NCI-H2029 (cell line): ENCODE results near the gene MVK.

Experiments used
- DNase-seq: peaks from one replicate; lab custom pipeline; 2025; lab: John Stamatoyannopoulos, UW

Gene MVK

DNA sequence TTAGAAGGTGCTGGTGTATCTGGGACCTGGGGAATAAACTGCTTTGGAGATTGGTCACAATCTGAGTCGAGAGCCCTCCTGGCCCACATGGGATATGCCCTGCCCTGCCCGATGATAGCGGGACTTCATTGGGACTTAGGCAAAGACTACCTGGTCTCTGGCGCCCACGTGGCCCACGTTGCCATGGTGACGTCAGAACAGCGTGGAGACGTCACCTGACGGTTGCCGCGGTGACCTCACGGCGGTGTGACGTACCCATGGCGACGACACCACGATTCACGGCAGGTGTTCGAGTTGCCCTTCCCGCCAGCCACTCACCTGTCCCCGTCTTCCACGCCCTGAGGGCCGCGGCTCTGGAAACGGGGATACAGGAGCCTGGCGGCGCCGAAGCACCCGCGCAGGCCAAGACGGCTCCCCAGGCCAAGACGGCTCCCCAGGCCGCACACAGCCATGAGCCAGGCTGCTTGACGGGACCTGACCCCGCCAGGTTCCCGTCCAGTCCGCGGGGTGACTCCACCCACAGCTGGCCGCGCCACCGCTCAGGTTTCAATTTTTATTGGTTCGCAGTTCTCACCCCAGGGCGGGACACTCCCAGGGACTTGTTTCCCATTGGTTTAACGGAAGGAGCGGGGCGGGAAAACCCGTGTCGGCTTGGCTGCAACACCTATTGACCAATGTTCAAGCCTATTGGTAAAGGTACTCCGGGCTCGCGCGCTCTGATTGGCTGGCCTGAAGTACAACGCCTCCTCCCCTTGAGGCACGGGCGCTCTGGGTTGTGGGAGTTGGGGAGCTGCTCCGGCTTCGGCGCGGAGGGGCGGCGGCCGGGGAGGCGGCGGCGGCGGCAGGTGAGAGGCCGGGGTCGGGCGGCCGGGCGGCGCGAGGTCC, at the start of gene MVK, which contains the start of gene MMAB:
Gene MVK (plus strand): TSS at position 766 of the 885 bp plus-strand sequence. CDS start 1,029 bp downstream, outside the sequence.
Gene MMAB (minus strand): TSS at position 476 of the 885 bp plus-strand sequence. CDS start 24 bp downstream, at position 452.
- DNase-seq: peak; percentile 99

- DNase-seq: no peak
Measured at GRCh38 chr12:109524466-109525278, 48.9 kb upstream of the MVK start.

DNA sequence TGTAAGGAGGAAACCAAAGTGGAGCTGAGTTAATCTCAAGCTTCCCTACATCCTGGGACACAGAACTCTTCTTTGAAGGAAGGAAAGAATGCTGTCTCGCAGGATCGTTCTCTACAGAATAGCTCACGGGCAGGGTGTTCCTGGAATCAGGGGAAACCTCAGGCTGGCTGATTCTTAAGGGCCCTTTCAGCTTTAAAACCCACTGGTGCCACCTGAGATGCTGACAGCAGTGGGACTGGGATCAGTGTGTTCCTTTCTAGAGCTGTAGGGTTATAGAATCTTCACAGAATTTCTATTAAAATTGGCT, 48.4 kb upstream of the MVK start:
- DNase-seq: no peak

- no peak for DNase-seq
Measured at GRCh38 chr12:109527489-109528123, 46.0 kb upstream of the MVK start.

GRCh38 chr12:109529691-109530640, 43.6 kb upstream of the MVK start:
- DNase-seq: no peak

- no peak for DNase-seq
Measured at GRCh38 chr12:109531411-109531810, 42.2 kb upstream of the MVK start.

GRCh38 chr12:109532721-109533486, 40.7 kb upstream of the MVK start:
- no peak for DNase-seq

DNA sequence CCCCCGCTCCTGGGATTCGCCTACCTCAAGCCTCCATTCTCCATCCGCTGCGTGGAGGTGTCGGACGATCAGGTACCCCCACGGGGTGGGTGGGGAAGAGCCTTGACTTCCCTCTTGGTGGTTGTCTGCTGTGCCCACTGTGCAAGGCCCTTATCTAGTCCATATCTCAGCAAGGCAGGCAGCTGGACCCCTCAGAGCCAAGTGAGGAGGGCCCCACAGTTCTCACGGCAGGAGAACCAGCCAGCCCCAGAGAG, 40.2 kb upstream of the MVK start:
- DNase-seq: no peak

- no peak for DNase-seq
Measured at GRCh38 chr12:109534456-109534855, 39.1 kb upstream of the MVK start.

GRCh38 chr12:109535231-109535862, 38.2 kb upstream of the MVK start:
- no peak for DNase-seq

GRCh38 chr12:109535863-109536250, 37.7 kb upstream of the MVK start:
- DNase-seq: no peak

DNA sequence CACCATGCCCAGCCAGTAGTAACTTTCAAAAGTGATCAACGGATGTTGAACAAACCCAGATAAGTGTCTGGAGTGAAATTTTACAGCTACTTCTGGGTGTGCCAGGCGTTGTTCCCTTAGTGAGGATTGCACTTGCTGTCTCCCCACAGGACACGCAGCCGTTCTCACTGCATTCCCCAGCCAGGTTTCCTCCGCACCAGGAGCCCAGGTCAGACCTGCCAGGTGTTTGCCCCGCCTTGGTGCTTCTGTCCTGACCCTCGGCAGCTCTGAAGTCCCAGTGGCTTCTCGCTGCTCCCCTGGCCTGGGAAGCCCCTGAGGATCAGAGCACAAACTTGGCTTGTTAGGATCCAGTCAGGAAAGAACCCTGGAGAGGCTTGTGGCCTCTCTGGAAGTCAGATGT, 36.5 kb upstream of the MVK start:
- no peak for DNase-seq

DNA sequence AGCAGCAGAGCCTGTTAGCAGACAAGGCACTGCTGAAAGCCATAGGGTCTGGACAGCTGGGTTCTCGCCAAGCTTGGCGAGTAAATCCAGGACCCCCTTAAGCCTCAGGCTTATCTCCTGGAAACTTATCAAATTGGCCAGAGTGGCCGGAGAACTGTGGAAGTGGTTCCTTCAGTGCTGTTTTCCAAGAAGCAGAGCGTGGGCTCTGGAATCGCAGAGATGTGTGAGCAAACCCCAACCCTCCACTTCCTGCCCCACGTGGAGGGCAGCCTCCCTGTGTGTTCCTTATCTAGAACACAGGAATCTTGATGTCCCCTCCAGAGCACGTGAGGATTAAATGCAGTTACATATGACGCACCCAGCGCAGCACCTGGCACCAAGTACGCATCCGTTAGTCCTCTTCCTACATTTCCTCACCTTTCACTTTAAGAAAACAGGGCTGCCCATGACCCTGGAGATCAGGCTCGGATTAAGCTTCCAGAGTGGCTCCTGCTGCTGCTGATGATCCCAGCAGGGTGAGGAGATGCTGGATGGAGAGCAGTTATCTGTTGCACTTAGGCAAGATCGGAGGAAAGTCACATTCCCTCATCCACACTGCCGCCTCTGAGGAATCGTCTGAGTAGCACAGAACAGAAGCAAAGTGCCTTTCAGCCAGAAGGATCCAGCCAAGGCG, 35.3 kb upstream of the MVK start:
- DNase-seq: no peak

DNA sequence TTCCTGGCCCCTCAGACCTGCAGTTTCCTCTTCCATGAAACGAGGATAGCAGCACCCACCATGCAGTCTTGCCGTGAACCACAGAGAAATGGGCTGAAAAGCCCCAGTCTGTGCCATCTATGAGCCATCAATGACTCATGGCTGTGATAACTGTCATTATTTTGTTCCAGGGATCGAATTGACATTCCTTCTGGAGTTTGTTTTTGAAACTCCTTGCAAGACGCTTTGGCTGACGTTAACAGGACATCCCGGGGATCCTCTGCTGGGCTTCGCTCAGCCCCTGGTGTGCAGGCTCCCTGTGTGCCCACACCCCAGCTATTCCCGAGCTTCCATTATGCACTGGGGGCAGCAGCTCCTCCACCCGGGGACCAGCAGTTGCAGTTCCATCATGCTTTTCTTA, 34.1 kb upstream of the MVK start:
- DNase-seq: no peak

DNA sequence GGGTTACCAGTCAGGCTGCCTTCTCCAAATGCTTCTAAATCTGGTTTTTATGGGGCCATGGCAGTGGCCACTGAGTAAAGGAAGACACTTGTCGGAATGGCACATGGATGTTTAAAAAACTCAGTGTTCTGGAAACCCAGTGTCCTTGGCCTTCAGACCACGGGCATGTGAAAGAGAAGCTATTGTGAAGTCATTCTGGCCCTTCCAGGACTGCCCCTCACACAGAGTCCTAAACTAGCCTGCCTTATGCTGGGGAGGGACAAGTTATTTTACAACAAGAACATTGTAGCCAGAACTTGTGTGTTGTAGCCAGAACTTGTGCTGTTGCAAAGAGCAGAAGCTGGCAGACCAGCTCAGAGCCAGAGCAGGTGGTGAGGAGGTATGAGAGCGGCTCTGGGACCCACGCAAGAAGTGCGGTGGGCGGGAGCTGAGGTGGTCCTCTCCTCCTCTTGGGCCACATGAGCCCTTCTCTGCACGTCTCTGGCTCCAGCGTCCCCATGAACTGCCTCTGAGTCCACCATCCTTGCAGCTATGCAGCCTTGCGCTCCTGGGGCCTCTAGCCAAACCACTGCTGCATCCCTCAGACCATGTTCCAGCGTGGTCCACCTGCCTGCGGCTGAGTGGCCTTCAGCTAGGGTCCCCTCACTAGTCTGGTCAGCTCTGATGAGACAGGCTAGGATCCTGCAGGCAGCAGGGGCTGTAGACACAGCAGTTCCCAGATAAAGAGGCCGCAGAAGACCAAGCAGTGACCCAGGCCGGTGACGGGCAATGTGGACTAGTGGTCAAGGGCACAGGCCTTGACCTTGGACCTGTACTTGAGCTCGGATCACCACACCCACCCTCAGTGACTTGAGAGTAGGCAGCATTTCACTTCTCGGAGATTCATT, 32.8 kb upstream of the MVK start:
- no peak for DNase-seq

DNA sequence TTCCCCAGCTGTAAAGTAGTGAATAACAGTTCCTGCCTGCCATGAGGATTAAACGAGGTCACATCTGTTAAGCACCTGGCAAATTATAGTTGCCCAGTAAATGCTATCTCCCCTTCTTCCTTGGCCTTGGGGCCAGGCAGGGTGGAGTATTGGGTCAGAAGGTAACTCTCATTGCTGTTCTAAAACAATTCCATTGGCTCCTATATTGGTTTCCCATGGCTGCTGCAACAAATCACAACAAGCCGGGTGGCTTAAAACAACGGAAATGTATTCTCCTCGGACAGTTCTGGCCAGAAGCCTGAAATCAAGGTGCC, 32.2 kb upstream of the MVK start:
- DNase-seq: no peak

DNA sequence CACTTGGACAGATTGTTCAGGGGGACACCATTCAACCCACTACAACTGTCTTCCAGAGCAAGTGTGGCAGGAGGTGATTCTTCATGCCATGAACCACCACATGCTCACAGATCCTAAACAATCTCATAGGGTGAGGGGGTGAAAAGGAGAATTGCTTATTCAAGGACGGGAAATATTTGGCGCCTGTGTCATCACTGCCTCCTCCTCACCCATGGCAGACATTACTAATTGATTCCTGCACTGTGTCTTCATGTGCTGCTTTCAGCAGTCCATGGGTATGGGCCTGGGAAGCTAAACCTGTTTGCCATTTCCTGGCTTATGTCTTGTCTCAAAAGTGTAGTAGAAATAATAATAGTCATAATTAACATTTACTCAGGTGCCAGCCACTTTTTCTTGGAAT, 31.6 kb upstream of the MVK start:
- no peak for DNase-seq

DNA sequence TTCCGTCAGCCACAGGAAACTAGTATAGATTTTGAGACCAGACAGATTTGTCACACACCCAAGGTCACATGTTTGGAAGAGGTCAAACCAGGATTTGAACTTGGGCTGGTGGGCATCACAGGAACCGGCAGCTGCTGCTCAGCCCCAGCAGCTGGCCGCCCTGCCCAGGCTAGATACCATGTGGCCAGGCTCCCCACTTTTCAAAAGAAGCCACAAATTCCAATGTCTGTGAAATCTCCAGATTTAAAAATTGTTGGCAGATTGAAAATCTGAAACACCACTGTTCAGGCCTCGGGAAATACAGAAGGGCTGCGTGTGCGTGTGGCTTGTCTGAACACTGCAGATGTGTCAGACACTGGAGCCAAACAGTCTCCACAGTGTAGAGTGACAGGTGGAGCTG, 30.7 kb upstream of the MVK start:
- DNase-seq: no peak

GRCh38 chr12:109544955-109545531, 28.6 kb upstream of the MVK start:
- DNase-seq: no peak
